Measurements from ENCODE around the gene IFT172.

Gene IFT172

GRCh38 chr2:27494284-27494943 is 4.9 kb upstream of the IFT172 start:
- no peak for DNase-seq

GRCh38 chr2:27493948-27494283 is 4.4 kb upstream of the IFT172 start:
- DNase-seq, result no peak

GRCh38 chr2:27492557-27492956 is 3.0 kb upstream of the IFT172 start:
- no peak for DNase-seq

- no peak for DNase-seq
These were observed 435 bp downstream of the IFT172 start for GRCh38 chr2:27489118-27489497.

GRCh38 chr2:27485496-27485895 is 4.0 kb downstream of the IFT172 start:
- no peak for DNase-seq

GRCh38 chr2:27471961-27472360 is 17.6 kb downstream of the IFT172 start:
- no peak for DNase-seq

- DNase-seq, result no peak
These were observed 25.1 kb downstream of the IFT172 start for GRCh38 chr2:27464443-27464842.

GRCh38 chr2:27461118-27461517 is 28.4 kb downstream of the IFT172 start:
- DNase-seq, result no peak

- no peak for DNase-seq
These were observed 35.6 kb downstream of the IFT172 start for GRCh38 chr2:27453968-27454367.

GRCh38 chr2:27451095-27451494 is 38.4 kb downstream of the IFT172 start:
- no peak for DNase-seq

- no peak for DNase-seq
These were observed 41.2 kb downstream of the IFT172 start for GRCh38 chr2:27448381-27448780.

- no peak for DNase-seq
These were observed 43.5 kb downstream of the IFT172 start for GRCh38 chr2:27446057-27446456.

- DNase-seq, result no peak
These were observed 43.9 kb downstream of the IFT172 start for GRCh38 chr2:27445615-27446014.

GRCh38 chr2:27445155-27445554 is 44.4 kb downstream of the IFT172 start:
- DNase-seq, result no peak

GRCh38 chr2:27442920-27443282 is 46.6 kb downstream of the IFT172 start:
- DNase-seq, result no peak

GRCh38 chr2:27441958-27442919 is 47.3 kb downstream of the IFT172 start, which contains the start of gene KRTCAP3:
Gene KRTCAP3 (plus strand): TSS chr2:27442381. CDS start chr2:27442413, 32 bp downstream.
- no peak for DNase-seq

- DNase-seq, result no peak
These were observed 48.2 kb downstream of the IFT172 start for GRCh38 chr2:27441226-27441926.

- no peak for DNase-seq
These were observed 53.9 kb downstream of the IFT172 start for GRCh38 chr2:27435628-27436027.

GRCh38 chr2:27431395-27431794 is 58.1 kb downstream of the IFT172 start:
- no peak for DNase-seq

GRCh38 chr2:27428978-27429541 is 60.5 kb downstream of the IFT172 start:
- peak; percentile 65 for DNase-seq

- DNase-seq, result peak; percentile 93
These were observed 61.1 kb downstream of the IFT172 start, which contains the start of gene NRBP1 for GRCh38 chr2:27428213-27428977. Gene NRBP1 (plus strand): TSS chr2:27428631. CDS start chr2:27433274, 4,643 bp downstream.

- DNase-seq, result peak; percentile 80
These were observed 61.7 kb downstream of the IFT172 start for GRCh38 chr2:27427863-27428212.
